NCI-H2081 treated with DMSO at 0.1 percent for 48 hours (cell line): ENCODE measurements around the gene ERBB4.
"Not testable (repeated sequence)": the region's sequence is repeated elsewhere in the genome, so short reads cannot be mapped to it uniquely, and the experiment has no call there.

ENCODE experiments used
- DNase-seq: peaks from one replicate; lab custom pipeline; 2025; lab: John Stamatoyannopoulos, UW

ERBB4 gene

GRCh38 chr2:212146416-212146815 is 392.2 kb downstream of the ERBB4 start:
- no peak for DNase-seq

- DNase-seq: no peak
These were observed 393.5 kb downstream of the ERBB4 start for GRCh38 chr2:212145121-212145520.

GRCh38 chr2:212142631-212143030 is 396.0 kb downstream of the ERBB4 start:
- no peak for DNase-seq

GRCh38 chr2:212141499-212141898 is 397.1 kb downstream of the ERBB4 start:
- DNase-seq: no peak

- DNase-seq: no peak
These were observed 402.3 kb downstream of the ERBB4 start for GRCh38 chr2:212136216-212136795.

- peak; percentile 52 for DNase-seq
These were observed 402.9 kb downstream of the ERBB4 start for GRCh38 chr2:212135739-212136138.

GRCh38 chr2:212133337-212133736 is 405.3 kb downstream of the ERBB4 start:
- no peak for DNase-seq

- no peak for DNase-seq
These were observed 414.0 kb downstream of the ERBB4 start for GRCh38 chr2:212124598-212124997.

- DNase-seq: no peak
These were observed 419.0 kb downstream of the ERBB4 start for GRCh38 chr2:212119591-212119990.

- no peak for DNase-seq
These were observed 420.7 kb downstream of the ERBB4 start for GRCh38 chr2:212117926-212118325.

GRCh38 chr2:212114489-212114888 is 424.1 kb downstream of the ERBB4 start:
- DNase-seq: no peak

- DNase-seq: no peak
These were observed 426.2 kb downstream of the ERBB4 start for GRCh38 chr2:212112401-212112800.

- DNase-seq: no peak
These were observed 428.6 kb downstream of the ERBB4 start for GRCh38 chr2:212109792-212110680.

- no peak for DNase-seq
These were observed 429.4 kb downstream of the ERBB4 start for GRCh38 chr2:212109217-212109616.

GRCh38 chr2:212107989-212108388 is 430.6 kb downstream of the ERBB4 start:
- DNase-seq: no peak

- DNase-seq: no peak
These were observed 431.6 kb downstream of the ERBB4 start for GRCh38 chr2:212107014-212107413.

GRCh38 chr2:212106536-212106935 is 432.1 kb downstream of the ERBB4 start:
- DNase-seq: not testable (repeated sequence)

GRCh38 chr2:212099658-212100057 is 438.9 kb downstream of the ERBB4 start:
- DNase-seq: no peak

GRCh38 chr2:212098966-212099365 is 439.6 kb downstream of the ERBB4 start:
- no peak for DNase-seq

GRCh38 chr2:212097001-212097400 is 441.6 kb downstream of the ERBB4 start:
- no peak for DNase-seq

GRCh38 chr2:212089873-212090272 is 448.7 kb downstream of the ERBB4 start:
- no peak for DNase-seq

GRCh38 chr2:212088353-212088752 is 450.2 kb downstream of the ERBB4 start:
- no peak for DNase-seq

- DNase-seq: no peak
These were observed 455.1 kb downstream of the ERBB4 start for GRCh38 chr2:212083492-212083891.

- no peak for DNase-seq
These were observed 460.5 kb downstream of the ERBB4 start for GRCh38 chr2:212078103-212078502.
